Stomach (tissue), 9 donors: Measurements from ENCODE around the gene BBLN. TPM values are rescaled to one million over a fixed set of nuclear protein-coding genes. Genes with fewer than 3 reads are reported as not detected.
"Not testable (repeated sequence)": the region's sequence is repeated elsewhere in the genome, so short reads cannot be mapped to it uniquely, and the experiment has no call there.

Experiments
- DNase-seq, 2 donors: peaks; one replicate each; pipeline versions ENCODE4 v3.0.0 to v3.0.0-alpha.2; 2013 to 2019
- H3K27ac ChIP-seq, 5 donors: fragments of 200-600 bp in 4 of 5; sonication (generic) in 4 of 5; one replicate each; pipeline ENCODE4 v1.5.1; 2013 to 2019; ENCODE audit warnings: mild to moderate bottlenecking in 1 of 5, moderate library complexity in 1 of 5
- H3K27me3 ChIP-seq, 3 donors: fragments of 200-600 bp; sonication (generic); one replicate each; pipeline ENCODE4 v1.5.1; 2017 to 2019; ENCODE audit warnings: mixed run types in 1 of 3
- H3K36me3 ChIP-seq, 4 donors: fragments of 200-600 bp; sonication (generic); 1 replicate in 3 of 4; 2 replicates in 1 of 4; pipeline ENCODE4 v1.5.1; 2016 to 2019
- H3K4me1 ChIP-seq, 4 donors: fragments of 200-600 bp; sonication (generic); one replicate each; pipeline ENCODE4 v1.5.1; 2016 to 2019
- H3K4me3 ChIP-seq, 4 donors: fragments of 200-600 bp; sonication (generic) in 3 of 4; one replicate each; pipeline ENCODE4 v1.5.1; 2016 to 2019; ENCODE audit warnings: mild to moderate bottlenecking in 1 of 4
- H3K9me3 ChIP-seq, 4 donors: fragments of 200-600 bp; sonication (generic); one replicate each; pipeline ENCODE4 v1.5.1; 2016 to 2019
- CTCF ChIP-seq, 7 experiments: fragments of 450-650 bp in 4 of 7; fragments of 200-600 bp in 3 of 7; sonication (generic) in 3 of 7; IDR thresholded peaks; one replicate each; pipeline ENCODE4 v1.5.1; 2016 to 2019; ENCODE audit warnings: antibody characterized with exemption in 7 of 7, control low read depth in 2 of 7, mild to moderate bottlenecking in 1 of 7
- EP300 ChIP-seq: sonication (generic); formaldehyde crosslinking; IDR thresholded peaks from one replicate; pipeline ENCODE4 v1.6.1; 2017; ENCODE audit warnings: antibody characterized with exemption
- POLR2A ChIP-seq, 4 donors: fragments of 450-650 bp; IDR thresholded peaks; one replicate each; pipeline ENCODE4 v1.6.1; 2016; ENCODE audit warnings: antibody characterized with exemption in 4 of 4, control low read depth in 2 of 4, mild to moderate bottlenecking in 1 of 4, moderate library complexity in 1 of 4
- POLR2AphosphoS5 ChIP-seq, 3 donors: sonication (generic); formaldehyde crosslinking; IDR thresholded peaks; one replicate each; pipeline ENCODE4 v1.6.1; 2016; ENCODE audit warnings: antibody characterized with exemption in 3 of 3
- WGBS, 5 donors: extraction: QIAGEN DNeasy Blood & Tissue Kit in 3 of 5; methylation state at CpG; one replicate each; pipeline versions ENCODE4 v1.1.5 to v1.1.7; 2013 to 2018; 5-methylcytosine and 5-hydroxymethylcytosine counted together
- intact Hi-C: fragments of 100-400 bp; cut with DNase I; formaldehyde crosslinking; loops from one replicate; pipeline ENCODE4 v1.15.1; 2023; ENCODE audit warnings: low total_unique reads
- polyA plus RNA-seq, 3 donors: library from polyadenylated mRNA; stranded (reverse); fragments of 200-250 nt; gene quantifications; one replicate each; pipeline ENCODE4 v1.2.3, GENCODE V29; 2013
- total RNA-seq, 5 donors: library from RNA; depleted of rRNA; stranded (reverse); fragments of >200 nt; gene quantifications; one replicate each; pipeline versions ENCODE4 v1.1.0 to v1.2.3, GENCODE V29; 2014 to 2016
- donor health status: healthy with polysubstance abuse.
- donor health status: Bipolar disorder and iron deficiency.
- donor health status: healthy.

The BBLN gene
- total and polyA plus RNA-seq, 8 donors, result 17.8 to 193 (median 147) TPM; not detected in 1

- Histone ChIP-seq H3K27ac (peak within 1 kb of the TSS; percentile 96 to 99 (median 97)), H3K9me3 (no peaks in the 10 kb centered on the region), H3K36me3 (peaks cover 18 to 28% (median 26%) of the 10 kb centered on the region in 4 donors), H3K4me1 (peaks cover 33 to 40% (median 38%) of the 10 kb centered on the region in 4 donors), H3K4me3 (peak within 1 kb of the TSS; percentile 73 to 99 (median 93)), H3K27me3 (peaks cover 0 to 14% (median 0%) of the 10 kb centered on the region in 3 donors)
- 0 to 1% (median 0%) methylated on average over 15 to 56 of the region's 56 CpGs; no CpG with 5 or more reads in 1 of the 5 donors for WGBS, 5 donors
- TF ChIP-seq CTCF (IDR thresholded peaks at IDR 0.05) (no peak), POLR2AphosphoS5 (IDR thresholded peaks at IDR 0.05) (peak in 1 of 3 donors; percentile 76)
- intact Hi-C loops, result no loop called here
- peak; percentile 83 to 96 for DNase-seq
Measured at GRCh38 chr9:128127568-128127989, 32.5 kb upstream of the BBLN start, which contains the start of gene PTGES2. PTGES2 (minus strand) TSS chr9:128127729; CDS start chr9:128127717, 12 bp downstream.

- Histone ChIP-seq H3K4me3 (peak overlapping the region; percentile 73 to 99 (median 93)), H3K27me3 (peaks cover 0 to 14% (median 0%) of the 10 kb centered on the region in 3 donors), H3K4me1 (peaks cover 33 to 40% (median 38%) of the 10 kb centered on the region in 4 donors), H3K36me3 (peaks cover 12 to 22% (median 19%) of the 10 kb centered on the region in 4 donors), H3K27ac (peak overlapping the region; percentile 96 to 99 (median 97)), H3K9me3 (no peaks in the 10 kb centered on the region)
- DNase-seq, result peak; percentile 82 to 96
- intact Hi-C loops, result no loop called here
- TF ChIP-seq POLR2A (IDR thresholded peaks at IDR 0.05), result no peak
- TF ChIP-seq POLR2AphosphoS5 (IDR thresholded peaks at IDR 0.05), result peak in 2 of 3 donors; percentile 57 to 71
- WGBS, 5 donors, result 0 to 1% (median 1%) methylated on average over 28 to 82 of the region's 82 CpGs
Measured at GRCh38 chr9:128127990-128128835, 31.9 kb upstream of the BBLN start.

- 58 to 68% (median 62%) methylated on average over 22 to 29 of the region's 29 CpGs for WGBS, 5 donors
- Histone ChIP-seq H3K27ac (peak overlapping the region; percentile 96 to 99 (median 97)), H3K27me3 (peaks cover 0 to 14% (median 0%) of the 10 kb centered on the region in 3 donors), H3K4me3 (peak overlapping the region; percentile 73 to 99 (median 93)), H3K9me3 (no peaks in the 10 kb centered on the region), H3K4me1 (peaks cover 33 to 40% (median 38%) of the 10 kb centered on the region in 4 donors), H3K36me3 (peaks cover 4 to 14% (median 11%) of the 10 kb centered on the region in 4 donors)
- intact Hi-C loops, result no loop called here
- no peak for DNase-seq
- TF ChIP-seq POLR2AphosphoS5 (IDR thresholded peaks at IDR 0.05) (no peak), EP300 (no peak), CTCF (IDR thresholded peaks at IDR 0.05) (no peak), POLR2A (IDR thresholded peaks at IDR 0.05) (no peak)
Measured at GRCh38 chr9:128128836-128129590, 31.1 kb upstream of the BBLN start.

GRCh38 chr9:128129976-128130590 is 30.0 kb upstream of the BBLN start:
- DNase-seq, result peak in 1 of 2 donors; percentile 75
- H3K27ac ChIP-seq, intact Hi-C loops, H3K4me3 ChIP-seq, H3K36me3 ChIP-seq, H3K9me3 ChIP-seq: not testable (repeated sequence)
- Histone ChIP-seq H3K4me1 (peaks cover 33 to 35% (median 33%) of the 10 kb centered on the region in 4 donors), H3K27me3 (peaks cover 0 to 14% (median 0%) of the 10 kb centered on the region in 3 donors)
- 22 to 35% (median 26%) methylated on average over 11 to 12 of the region's 12 CpGs for WGBS, 5 donors
- peak in 3 of 7 experiments; percentile 33 to 55 (median 36) for TF ChIP-seq CTCF (IDR thresholded peaks at IDR 0.05)

GRCh38 chr9:128130651-128131050 is 29.4 kb upstream of the BBLN start:
- 54 to 67% (median 56%) methylated on average over 7 of the region's 7 CpGs for WGBS, 5 donors

GRCh38 chr9:128131346-128131745 is 28.7 kb upstream of the BBLN start:
- H3K9me3 ChIP-seq, DNase-seq, intact Hi-C loops, H3K4me3 ChIP-seq, H3K36me3 ChIP-seq: not testable (repeated sequence)
- peak overlapping the region in 2 of 5 donors; percentile 20 to 32 for H3K27ac ChIP-seq
- H3K27me3 ChIP-seq, result peaks cover 0 to 14% (median 0%) of the 10 kb centered on the region in 3 donors
- WGBS, 5 donors, result 85 to 89% (median 88%) methylated on average over 8 of the region's 8 CpGs
- H3K4me1 ChIP-seq, result peaks cover 20 to 22% (median 21%) of the 10 kb centered on the region in 4 donors

More at GRCh38 chr9:128130651-128131050, 29.4 kb upstream of the BBLN start:
- DNase-seq, H3K9me3 ChIP-seq, H3K36me3 ChIP-seq, H3K27ac ChIP-seq, H3K4me3 ChIP-seq, intact Hi-C loops: not testable (repeated sequence)
- H3K4me1 ChIP-seq, result peaks cover 27 to 29% (median 28%) of the 10 kb centered on the region in 4 donors
- peaks cover 0 to 14% (median 0%) of the 10 kb centered on the region in 3 donors for H3K27me3 ChIP-seq

- peaks cover 0 to 14% (median 0%) of the 10 kb centered on the region in 3 donors for H3K27me3 ChIP-seq
- H3K36me3 ChIP-seq, H3K4me3 ChIP-seq, intact Hi-C loops, H3K9me3 ChIP-seq: not testable (repeated sequence)
- peaks cover 12 to 15% (median 14%) of the 10 kb centered on the region in 4 donors for H3K4me1 ChIP-seq
- DNase-seq, result peak in 1 of 2 donors; percentile 69
- peak overlapping the region in 2 of 5 donors; percentile 20 to 32 for H3K27ac ChIP-seq
- WGBS, 5 donors, result 12 to 30% (median 17%) methylated on average over 5 to 8 of the region's 8 CpGs
Measured at GRCh38 chr9:128132139-128132538, 27.9 kb upstream of the BBLN start.
